Fibroblast of skin of right biceps (primary cell): ENCODE measurements around the gene S100A11.
A peak's percentile ranks its signal among the peaks of the same experiment; 100 is the strongest.

ENCODE experiments used
- DNase-seq: peaks from one replicate; pipeline ENCODE4 v3.0.0-alpha.2; 2013

S100A11 gene

DNA sequence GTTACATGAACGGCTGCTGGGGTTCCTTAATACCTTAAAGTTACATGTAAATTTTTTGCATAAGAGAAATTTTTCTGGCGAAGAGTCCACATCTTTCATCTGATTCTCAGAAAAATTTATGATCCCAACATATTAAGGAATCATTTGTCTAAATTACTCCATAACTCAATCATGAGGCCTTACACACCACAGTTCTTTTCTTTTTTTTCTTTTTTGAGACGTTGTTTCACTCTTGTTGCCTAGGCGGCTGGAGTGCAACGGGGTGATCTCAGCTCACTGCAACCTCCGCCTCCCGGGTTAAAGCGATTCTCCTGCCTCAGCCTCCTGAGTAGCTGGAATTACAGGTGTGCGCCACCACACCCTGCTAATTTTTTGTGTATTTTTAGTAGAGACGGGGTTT lies 2.1 kb upstream of the S100A11 start:
- DNase-seq, result no peak

DNA sequence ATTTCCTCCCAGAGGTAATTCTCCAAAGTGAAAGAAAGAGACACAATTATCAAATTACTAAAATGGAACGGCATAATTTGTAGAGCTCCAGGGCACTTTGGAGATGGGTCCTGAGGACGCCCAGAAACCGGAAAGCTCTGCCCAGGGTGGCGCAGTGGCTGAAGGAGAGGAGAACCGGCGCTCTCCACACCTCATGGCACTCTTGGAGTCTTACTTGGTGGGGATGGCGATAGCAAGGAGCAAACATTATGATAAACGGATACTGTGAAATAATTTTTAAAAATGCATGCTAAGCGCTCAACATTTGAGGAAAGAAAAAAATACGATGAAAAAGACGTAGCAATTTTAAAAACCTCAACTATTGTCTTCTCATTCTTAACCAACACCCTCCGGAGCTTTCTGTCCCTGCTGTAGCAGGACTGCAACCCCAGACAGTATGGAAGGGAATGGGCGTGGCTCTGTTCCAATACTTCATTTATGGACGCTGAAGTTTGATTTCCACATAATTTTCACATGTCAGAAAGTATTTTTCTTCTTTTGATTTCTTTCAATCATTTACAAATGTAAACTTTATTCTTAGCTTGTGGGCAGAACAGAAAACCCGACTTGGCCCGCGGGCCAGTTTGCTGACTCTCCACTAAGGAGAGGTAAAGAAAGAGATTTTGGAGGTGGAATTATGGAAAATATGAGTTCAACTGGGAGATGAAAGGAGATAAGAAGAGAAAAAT lies 1.1 kb downstream of the S100A11 start:
- DNase-seq, result peak; percentile 35

DNA sequence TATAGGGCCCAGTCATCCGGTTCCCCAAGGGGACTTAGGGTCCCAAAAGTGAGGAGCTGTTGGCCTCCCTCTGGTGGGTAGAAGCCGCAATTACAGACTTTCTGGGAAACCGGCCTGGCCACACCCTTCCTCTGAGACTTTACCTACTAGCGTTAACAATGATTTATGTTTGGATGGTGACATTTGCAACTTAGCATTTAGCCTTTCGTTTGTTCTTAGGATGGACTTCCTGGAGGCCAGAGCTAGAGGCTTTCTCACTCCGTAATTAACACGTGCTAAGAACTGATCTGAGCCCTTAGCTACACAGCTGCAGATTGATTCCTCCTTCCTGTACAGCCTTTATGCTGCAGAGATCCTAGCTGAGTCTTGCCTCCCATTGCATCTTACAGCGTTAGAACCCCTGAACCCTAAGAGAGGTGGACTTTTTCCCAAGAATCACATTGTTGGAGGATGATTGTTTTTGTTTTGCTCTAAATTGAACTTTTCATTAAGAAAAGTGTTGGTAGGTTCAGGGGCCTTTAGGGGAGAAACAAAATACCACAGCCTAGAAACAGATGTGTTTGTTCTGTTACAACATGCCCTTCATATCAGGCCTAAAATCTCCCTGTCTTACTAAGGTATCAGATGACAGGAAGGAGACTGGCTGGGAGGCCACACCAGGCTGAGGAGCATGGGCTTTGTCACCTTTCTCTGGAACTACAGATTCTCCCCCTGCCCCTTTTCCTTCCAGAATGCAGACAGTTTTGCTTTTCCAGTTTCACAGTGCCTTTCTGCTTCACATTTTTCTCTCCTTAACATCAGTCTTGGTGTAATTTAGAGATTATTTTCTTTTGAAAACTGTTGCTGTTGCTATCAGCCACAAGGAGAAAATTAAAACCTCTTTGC lies 1.9 kb downstream of the S100A11 start:
- DNase-seq, result peak; percentile 78

DNA sequence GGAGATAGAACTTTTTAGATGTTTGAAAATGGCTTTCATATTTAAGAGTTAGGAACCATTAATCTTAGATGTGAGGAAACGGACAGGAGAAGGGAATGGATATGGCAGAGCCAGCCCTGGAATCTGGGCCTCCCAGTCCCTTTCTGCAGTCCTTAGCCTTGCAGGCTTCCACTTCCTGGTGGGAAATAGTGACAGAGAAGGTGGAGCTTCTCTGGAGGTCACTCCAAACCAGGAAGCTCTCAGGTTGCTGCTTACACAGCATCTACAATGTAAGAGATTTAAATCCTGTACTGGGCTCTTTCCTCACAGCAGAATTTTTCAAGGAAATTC lies 2.5 kb downstream of the S100A11 start:
- no peak for DNase-seq

DNA sequence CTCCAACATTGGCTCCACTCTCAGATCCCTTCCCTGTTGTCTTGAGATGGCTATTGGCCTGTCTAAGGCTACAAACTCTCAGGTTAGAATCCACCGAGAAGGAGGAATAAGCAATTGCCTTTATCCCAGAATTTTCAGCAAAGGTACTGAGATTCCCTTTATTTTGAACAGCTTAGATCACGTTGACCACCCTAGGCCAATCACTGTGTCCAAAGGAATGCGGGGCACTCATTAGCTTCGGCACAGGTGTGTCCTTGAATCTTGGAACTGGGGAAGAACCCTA lies 6.9 kb downstream of the S100A11 start:
- no peak for DNase-seq

DNA sequence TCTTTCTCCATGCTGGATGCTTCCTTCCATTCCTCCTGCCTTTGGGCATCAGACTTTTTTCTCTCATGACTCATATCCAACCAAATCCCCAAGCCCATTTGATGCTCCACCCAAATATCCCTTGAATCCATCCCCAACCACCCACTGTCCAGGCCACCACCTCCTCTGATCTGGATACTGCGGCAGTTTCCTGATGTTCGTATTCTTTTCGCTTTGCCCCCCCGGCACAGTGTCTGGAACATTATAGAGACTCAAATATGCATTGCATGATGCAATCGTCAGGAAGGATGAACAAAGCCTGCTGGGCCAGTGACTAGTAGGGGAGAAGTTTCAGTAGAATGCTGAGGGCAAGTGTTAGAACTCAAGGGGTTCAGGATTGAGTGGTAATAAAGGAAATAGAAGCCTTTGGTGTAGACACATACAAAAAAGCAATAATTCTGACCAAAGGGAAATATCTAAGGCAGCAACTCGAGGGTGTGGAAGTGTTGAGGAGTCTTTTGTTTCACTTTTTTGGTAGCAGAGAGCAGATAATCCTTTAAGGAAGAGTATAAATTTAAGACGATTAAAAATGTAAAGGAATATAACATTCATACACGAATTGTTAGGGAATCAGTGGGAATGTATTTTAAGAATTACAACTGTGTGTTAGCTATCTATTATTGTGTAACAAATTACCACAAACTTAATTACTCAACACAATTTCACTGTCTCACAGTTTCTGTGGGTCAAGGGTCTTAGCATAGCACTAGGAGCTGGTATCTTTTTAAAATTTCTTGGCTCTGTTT lies 7.5 kb downstream of the S100A11 start:
- DNase-seq, result peak; percentile 71

DNA sequence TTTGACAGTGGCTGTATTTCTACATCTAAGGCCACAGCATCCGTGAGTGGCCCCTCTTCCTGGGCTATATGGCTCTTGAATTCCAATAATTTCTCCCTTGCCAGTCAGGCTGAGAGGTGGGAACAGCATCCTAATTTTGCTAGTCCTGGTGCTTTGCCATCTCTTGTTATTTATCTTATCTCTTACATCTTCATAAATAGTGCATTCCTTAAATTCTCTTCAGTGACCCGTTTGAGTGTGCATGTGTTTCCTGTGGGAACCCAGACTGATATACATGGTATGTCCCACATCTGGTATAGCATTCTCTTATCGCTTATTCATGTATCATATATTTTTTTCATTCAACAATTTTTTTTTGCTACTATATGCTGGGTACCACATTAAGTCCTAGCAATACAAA lies 9.9 kb downstream of the S100A11 start:
- DNase-seq, result peak; percentile 77

DNA sequence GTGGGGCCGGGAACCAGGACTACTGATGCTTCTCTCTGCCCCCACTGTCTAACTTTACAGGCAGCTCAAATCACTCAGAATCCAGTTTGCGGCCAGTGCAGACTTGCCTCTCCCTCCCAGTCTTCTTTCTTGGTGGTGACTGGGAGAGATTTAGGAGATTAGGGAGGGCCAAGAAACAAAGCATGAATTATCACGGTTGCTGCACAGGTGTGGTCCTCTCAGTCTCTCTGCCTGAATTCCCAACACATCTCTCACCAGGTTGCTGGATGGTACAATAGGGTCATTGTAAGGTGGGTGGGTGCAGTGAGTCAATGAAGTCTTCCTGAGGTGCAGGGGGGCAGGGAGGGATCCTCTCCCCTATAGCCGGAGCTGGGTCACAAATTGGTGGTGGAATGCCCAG lies 12.6 kb downstream of the S100A11 start:
- DNase-seq, result no peak

DNA sequence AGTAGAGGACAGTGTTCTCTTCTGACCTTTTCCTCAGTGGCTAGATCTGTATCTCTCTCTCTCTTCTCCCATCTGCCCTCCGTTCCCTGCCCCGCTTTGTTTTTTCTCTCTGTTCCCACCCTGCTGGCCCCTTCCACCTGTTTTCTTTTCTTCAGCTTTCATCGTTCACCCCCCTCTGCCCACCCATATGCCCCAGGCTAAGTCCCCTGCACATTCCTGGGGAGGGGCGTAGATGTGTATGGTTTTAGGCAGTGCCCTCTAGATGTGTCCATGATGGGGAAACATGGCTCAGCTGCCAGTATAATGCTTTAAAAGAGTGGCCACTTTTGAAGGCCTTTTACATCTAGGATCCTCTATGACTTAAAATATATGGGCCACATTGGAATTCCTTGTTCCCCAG lies 13.6 kb downstream of the S100A11 start:
- no peak for DNase-seq

DNA sequence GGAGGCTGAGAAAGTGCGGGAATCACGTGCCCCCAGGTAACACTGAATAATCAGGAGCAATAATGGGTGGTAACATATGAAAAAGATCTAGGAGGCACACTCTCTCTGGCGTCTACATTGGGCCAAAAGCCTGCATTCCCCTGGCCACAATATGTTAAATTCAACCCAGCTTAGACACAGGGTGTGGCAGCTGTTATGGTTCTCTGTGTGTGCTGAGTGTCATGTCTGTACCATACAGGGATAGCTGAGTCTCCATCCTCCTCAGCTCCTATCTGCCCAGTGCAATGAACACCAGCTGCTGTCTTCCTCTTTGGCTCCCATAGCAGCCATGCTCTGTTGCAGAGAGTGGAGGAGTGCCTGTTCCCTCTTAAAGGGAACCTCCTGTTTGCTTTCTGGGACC lies 14.3 kb downstream of the S100A11 start:
- no peak for DNase-seq

DNA sequence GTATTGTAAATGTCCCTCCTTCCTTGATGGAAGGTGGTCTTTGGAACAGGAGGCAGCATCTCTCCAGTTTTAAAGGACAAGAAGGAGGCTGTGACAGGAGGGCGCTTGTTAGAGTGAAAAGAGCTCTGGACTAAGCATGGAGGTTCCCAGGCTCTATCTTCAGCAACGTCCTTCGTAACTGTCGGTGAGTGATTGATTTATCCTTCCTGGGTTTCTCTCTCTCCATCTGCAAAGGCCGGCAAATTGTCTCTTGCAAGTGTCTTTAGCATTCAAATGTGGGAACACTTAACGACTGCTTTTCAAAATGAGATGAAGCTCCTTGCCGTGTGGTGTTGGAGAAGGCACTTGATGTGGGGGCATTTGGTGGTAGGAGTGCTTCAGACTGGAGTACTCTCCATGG lies 15.2 kb downstream of the S100A11 start:
- no peak for DNase-seq

DNA sequence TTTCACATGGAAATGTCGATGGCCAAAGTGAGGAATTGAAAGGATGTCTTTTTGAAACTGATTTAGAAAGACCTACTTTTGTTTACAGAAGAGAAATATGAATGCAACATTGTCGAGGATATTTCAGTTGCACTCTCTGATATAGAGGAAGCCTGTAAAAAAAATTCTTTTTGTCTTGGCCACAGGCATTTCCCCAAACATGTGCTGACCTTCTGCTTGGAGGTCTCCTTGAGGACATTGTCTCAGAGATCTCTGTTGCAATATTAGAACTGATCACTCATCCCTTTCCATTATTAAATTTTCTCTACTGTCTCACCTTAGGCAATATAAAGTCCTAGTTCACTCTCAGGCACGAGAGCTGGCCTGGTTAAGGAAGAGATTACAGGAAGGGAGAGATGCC lies 16.0 kb downstream of the S100A11 start:
- DNase-seq, result no peak

DNA sequence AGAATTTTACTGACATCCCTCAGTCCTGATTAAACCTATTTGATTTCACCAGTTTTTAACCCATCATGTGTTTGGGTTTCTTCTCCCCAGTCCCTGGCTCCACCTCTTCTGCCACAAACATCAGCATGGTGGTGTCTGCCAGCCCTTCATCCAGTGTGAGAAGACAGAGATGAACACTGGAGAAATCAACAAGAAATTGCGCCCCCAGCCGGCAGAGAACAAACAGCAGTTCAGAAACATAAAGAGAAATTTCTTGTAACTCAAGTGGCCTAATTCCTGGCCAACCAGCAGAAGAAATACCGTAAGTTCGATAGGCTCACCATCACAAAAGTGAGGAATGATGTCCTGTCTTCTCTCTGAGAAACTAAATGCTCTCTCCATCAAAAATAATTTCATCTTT lies 18.3 kb downstream of the S100A11 start:
- DNase-seq, result no peak

DNA sequence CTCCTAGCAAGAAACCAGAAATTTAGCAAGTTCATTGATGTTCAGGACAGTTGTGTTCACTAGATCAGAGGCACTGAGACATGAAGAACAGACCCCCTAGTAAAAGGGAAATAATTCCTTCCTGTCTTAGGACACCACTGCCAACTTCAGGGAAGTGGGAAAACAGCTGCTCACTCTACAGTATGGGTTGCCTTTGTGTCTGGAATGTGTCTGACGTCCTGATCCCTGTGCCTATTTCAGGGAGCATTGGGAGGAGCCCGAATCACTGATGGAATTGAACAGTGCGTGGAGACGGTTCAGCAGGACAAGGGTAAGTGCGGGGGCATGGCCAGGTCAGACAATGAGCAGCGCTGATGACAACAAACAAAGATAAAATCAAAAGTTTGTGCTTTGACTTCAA lies 21.0 kb downstream of the S100A11 start:
- DNase-seq, result no peak

DNA sequence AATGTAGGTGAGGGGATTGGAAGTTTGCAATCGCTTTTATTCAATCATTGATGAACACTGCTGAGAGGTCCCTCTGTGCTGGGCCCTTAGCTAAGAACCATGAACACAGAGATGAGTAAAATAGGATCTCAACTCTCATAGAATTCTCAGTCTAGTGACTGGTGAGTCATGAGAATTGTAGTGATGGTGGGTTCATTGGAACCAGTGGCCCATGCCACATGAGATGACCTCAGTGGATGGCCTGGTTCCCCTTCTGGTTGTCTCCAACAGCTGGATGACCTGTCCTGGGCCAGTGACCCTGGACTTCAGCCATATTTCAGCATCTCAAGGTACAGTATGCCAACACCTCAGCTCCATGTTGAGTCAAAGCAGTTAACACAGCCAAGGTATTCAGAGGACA lies 21.9 kb downstream of the S100A11 start:
- DNase-seq, result no peak

DNA sequence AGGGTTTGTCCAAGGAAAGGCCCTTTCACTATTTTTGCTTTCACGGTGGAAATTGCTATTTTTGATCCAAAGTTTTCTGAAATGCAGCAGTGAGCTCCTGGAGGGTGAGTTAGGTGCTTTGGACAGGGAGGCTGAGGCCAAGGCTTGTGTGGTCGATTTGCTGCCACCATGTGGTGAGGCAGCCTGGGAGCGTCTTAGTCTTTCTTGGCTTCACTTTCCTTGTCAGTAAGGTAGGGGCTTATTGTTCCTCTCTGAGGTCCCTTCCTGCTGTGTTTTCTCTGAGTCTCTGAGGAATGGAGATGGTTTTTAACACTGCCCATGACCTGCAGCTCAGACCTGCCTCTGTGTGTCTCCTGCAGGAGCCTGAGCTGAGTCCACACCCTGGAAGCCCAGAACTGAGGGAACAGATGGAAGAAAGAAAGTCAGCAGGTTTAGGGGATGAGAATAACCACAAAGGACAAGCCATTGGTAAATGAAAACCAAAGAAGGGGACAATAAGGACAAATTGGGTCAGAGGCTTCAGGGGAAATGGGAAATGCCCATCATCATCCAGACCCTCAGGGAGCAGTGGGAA lies 23.1 kb downstream of the S100A11 start:
- DNase-seq, result no peak

DNA sequence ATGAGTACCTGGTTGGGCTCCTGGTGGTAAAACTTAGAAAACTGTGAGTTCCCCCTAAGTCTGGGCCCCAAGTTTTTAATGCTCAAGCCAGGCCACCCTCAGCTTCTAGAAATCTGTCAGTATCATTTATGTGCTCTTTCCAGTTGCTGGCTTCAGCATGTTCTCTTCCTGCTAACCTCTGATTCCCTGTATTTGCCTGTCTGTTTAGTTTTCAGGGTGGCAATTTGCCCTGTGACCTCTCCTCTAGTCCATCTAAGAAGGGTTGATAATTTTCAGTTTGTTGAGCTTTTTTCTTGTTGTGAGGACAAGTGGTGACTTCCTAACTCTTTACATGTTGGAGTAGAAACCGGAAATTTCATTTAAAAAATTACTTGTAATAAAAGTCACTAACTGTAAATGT lies 27.1 kb downstream of the S100A11 start:
- no peak for DNase-seq

DNA sequence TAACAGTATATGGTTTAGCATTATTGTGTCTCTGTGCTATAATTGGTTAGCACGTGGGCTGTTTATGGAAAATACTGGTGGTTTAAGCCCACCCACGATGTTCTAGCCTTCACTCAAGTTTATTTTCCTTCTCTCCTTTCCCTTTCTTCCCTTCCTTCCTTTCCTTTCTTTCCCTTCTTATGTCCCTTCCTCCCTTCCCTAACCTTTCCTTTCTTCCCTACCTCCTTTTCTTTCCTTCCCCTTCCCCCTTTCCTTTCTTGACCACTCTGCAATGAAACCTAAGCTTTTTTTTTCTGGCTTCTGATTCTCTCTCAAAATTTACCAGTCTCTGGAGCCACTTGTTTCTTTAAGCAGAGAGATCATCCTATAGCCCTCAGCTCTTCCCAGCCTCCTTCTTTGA lies 29.8 kb downstream of the S100A11 start:
- no peak for DNase-seq

DNA sequence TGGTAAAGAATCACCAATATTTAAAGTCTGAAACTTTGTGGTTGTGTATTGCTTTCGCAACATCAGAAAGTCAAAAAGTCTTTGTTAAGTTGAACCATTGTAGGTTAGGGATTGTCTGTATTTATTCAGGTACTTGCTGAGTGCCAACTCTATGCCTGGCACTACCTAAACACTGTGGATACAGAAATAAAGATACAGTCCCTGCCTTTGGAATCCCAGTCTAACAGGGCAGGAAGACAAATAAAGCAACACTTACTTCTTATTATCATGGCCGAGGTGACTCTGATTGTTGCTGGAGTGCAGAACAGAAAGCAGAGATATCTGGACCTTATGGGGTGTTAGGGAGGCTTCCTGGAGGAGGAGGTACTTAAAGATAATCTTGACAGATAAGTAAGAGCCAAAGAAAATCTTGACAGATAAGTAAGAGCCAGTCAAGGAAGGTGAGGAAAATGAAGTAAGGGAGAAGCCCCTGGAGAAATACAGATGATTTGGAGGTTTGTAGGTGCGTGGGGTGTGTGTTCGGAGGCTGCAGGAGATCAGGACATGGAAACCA lies 31.4 kb downstream of the S100A11 start:
- DNase-seq, result no peak

DNA sequence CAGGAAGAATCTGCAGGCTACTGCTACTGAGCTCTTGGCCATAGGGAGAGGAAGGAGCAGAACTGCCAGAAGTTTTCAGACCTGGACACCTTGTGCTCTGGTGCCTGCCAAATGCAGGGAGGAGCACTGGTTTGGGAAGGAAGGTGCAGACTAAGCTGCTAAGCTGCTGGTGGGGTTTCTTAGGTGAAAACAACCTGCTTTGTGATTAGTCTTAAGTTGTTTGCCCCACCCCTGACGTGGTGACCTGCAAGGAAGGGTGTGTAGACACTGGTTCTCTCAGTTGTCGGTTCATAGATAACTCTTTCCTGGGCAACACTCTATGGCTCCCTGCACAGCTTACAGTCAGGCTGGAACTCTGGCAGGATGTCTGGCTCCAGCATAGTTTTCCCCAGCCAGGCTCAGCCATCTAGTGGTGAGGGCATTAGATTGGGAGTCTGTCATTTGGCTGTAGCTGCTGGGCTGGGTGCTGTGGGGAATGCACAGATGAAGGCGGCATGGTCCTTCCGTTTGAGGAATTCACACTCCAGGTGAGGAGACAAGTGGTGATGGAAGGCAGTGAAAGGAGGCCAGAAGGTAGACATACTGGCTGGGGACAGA lies 32.9 kb downstream of the S100A11 start:
- DNase-seq, result no peak

DNA sequence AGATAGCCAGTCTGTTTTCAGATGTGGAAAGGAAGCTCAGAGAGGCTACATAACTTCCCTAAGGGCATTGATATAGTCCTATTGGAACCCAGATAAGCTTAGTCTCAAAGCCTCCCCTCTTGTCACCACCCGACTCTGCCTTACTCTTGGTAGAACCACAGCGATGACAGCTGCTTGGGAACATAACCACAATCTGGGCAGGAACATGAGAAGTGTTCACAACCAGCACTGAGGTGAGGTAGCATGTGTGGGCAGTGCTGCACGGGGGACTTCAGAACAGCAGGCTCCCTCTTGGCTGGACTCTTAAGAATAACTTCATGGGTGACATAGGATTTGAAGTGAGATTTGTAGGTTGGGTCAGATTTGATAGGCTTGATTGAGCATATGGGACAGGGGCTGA lies 33.8 kb downstream of the S100A11 start:
- no peak for DNase-seq

DNA sequence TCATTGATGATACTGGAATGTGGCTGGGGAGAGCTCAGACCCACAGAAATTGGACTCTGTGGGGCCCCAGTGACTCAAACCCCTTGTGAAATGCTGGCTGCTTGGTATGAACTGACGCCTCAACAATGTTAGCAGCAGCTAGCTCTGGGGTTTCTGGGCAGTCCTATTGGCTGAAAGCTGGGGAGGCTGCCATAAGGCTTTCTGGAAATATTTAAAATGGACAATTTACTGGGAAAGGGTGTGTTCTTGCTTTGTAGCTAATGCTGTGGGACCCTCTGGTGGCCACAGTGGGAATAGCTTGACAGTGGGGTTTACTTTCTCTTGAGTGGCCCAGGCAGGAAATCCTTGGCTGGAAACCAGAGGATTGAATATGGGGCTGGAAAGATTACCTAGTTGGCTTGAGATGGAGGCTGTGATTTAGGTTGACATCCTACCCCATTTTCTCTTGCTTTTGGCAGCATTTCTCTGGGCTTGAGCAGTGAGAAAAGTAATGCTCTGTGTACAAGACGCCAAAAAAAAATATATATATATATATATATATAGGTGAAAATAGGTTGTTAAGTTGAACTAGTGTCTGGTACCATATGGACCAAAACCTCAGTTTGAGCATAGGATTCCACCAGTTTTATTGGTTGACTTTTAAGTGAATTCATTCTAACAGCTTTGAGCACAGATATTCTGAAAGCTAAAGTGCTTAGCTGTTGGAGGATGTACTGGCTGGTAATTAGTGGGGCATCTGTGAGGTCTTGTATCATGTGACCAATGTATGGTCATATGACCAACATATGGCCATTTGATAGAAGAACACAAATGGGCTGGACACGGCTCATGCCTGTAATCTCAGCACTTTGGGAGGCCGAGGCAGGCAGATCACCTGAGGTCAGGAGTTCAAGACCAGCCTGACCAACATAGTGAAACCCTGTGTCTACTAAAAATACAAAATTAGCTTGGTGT lies 34.9 kb downstream of the S100A11 start:
- peak; percentile 96 for DNase-seq
